RWPE2 (cell line): ENCODE data around the gene COMMD4.
"Not testable (repeated sequence)": the region's sequence is repeated elsewhere in the genome, so short reads cannot be mapped to it uniquely, and the experiment has no call there.

Source experiments
- ATAC-seq: fragments of 200-7000 bp; cut with Tn5 transposase; 3 replicates; pipeline ENCODE4 v1.9.1; 2021; ENCODE audit warnings: low read depth
- DNase-seq: peaks from one replicate; pipeline ENCODE4 v3.0.0-alpha.2; 2020; ENCODE audit warnings: low spot score
- H3K27ac ChIP-seq: fragments of 450-650 bp; 2 replicates; pipeline ENCODE4 v1.5.1; 2017; ENCODE audit warnings: mild to moderate bottlenecking; ENCODE audit not compliant: poor library complexity, severe bottlenecking
- H3K27me3 ChIP-seq: fragments of 250-450 bp; sonication (Bioruptor Pico); 2 replicates; pipeline ENCODE4 v1.5.1; 2021; ENCODE audit warnings: mild to moderate bottlenecking, moderate library complexity; ENCODE audit not compliant: insufficient read depth, poor library complexity, severe bottlenecking
- H3K36me3 ChIP-seq: fragments of 250-450 bp; sonication (Bioruptor Pico); 2 replicates; pipeline ENCODE4 v1.5.1; 2020; ENCODE audit warnings: low read depth, mild to moderate bottlenecking, moderate library complexity
- H3K4me1 ChIP-seq: fragments of 250-450 bp; sonication (Bioruptor Pico); 2 replicates; pipeline ENCODE4 v1.5.1; 2021; ENCODE audit warnings: mild to moderate bottlenecking, moderate library complexity; ENCODE audit not compliant: insufficient read depth, poor library complexity, severe bottlenecking
- H3K4me3 ChIP-seq: fragments of 250-450 bp; sonication (Bioruptor Pico); 2 replicates; pipeline ENCODE4 v1.5.1; 2021; ENCODE audit warnings: mild to moderate bottlenecking, moderate library complexity; ENCODE audit not compliant: severe bottlenecking
- H3K9me3 ChIP-seq: fragments of 250-450 bp; sonication (Bioruptor Pico); 2 replicates; pipeline ENCODE4 v1.5.1; 2021; ENCODE audit warnings: mild to moderate bottlenecking, moderate library complexity; ENCODE audit not compliant: severe bottlenecking
- CTCF ChIP-seq: fragments of 450-650 bp; IDR thresholded peaks from one replicate; pipeline ENCODE4 v1.5.1; 2017; ENCODE audit warnings: mild to moderate bottlenecking, moderate library complexity; ENCODE audit not compliant: poor library complexity, severe bottlenecking

Gene COMMD4

GRCh38 chr15:75335313-75335704 is 554 bp upstream of the COMMD4 start:
- TF ChIP-seq CTCF: no peak
- H3K9me3 ChIP-seq: no peaks in the 10 kb centered on the region
- H3K27me3 ChIP-seq: no peaks in the 10 kb centered on the region
- peaks cover 5% of the 10 kb centered on the region for H3K4me1 ChIP-seq
- H3K4me3 ChIP-seq: peak overlapping the region; percentile 59
- DNase-seq (no peak), ATAC-seq (no peak)
- peak overlapping the region; percentile 35 for H3K27ac ChIP-seq
- peaks cover 6% of the 10 kb centered on the region; the same call in 1 of the 2 replicates for H3K36me3 ChIP-seq

GRCh38 chr15:75338661-75339240 is 2.9 kb downstream of the COMMD4 start:
- Histone ChIP-seq H3K36me3 (peaks cover 8% of the 10 kb centered on the region; the same call in 1 of the 2 replicates), H3K27ac (no peak overlapping the region), H3K4me3 (no peak overlapping the region), H3K4me1 (peaks cover 5% of the 10 kb centered on the region), H3K27me3 (no peaks in the 10 kb centered on the region), H3K9me3 (no peaks in the 10 kb centered on the region)
- TF ChIP-seq CTCF: no peak
- no peak for ATAC-seq
- no peak for DNase-seq

GRCh38 chr15:75339531-75340240 is 3.8 kb downstream of the COMMD4 start:
- Histone ChIP-seq H3K9me3 (no peaks in the 10 kb centered on the region), H3K4me1 (peaks cover 5% of the 10 kb centered on the region), H3K27ac (no peak overlapping the region), H3K36me3 (peaks cover 8% of the 10 kb centered on the region; the same call in 1 of the 2 replicates), H3K27me3 (no peaks in the 10 kb centered on the region), H3K4me3 (no peak overlapping the region)
- TF ChIP-seq CTCF: no peak
- ATAC-seq: no peak
- no peak for DNase-seq

- H3K36me3 ChIP-seq: peaks cover 8% of the 10 kb centered on the region; the same call in 1 of the 2 replicates
- H3K4me1 ChIP-seq: no peaks in the 10 kb centered on the region
- H3K27me3 ChIP-seq: no peaks in the 10 kb centered on the region
- H3K4me3 ChIP-seq: no peak overlapping the region
- ATAC-seq: no peak
- H3K27ac ChIP-seq: no peak overlapping the region
- TF ChIP-seq CTCF: no peak
- no peak for DNase-seq
- H3K9me3 ChIP-seq: no peaks in the 10 kb centered on the region
These were observed 6.4 kb downstream of the COMMD4 start for GRCh38 chr15:75342221-75342620.

- H3K36me3 ChIP-seq, DNase-seq, H3K27me3 ChIP-seq, ATAC-seq, H3K27ac ChIP-seq, H3K9me3 ChIP-seq, H3K4me3 ChIP-seq, H3K4me1 ChIP-seq: not testable (repeated sequence)
These were observed 8.1 kb downstream of the COMMD4 start for GRCh38 chr15:75343953-75344352.
